H9 (cell line): ENCODE data around the gene MECP2. TPM values are rescaled to one million over a fixed set of nuclear protein-coding genes. Genes with fewer than 3 reads are reported as not detected.

Experiments
- DNase-seq: peaks from one replicate; pipeline ENCODE4 v3.0.0-alpha.2; 2017
- H2AFZ ChIP-seq: one replicate; pipeline ENCODE4 v1.6.1; 2013; ENCODE audit warnings: mild to moderate bottlenecking, low read length, control low read depth, moderate library complexity
- H2AK5ac ChIP-seq: 2 replicates; pipeline ENCODE4 v1.6.1; 2013; ENCODE audit warnings: low read length, control low read depth, mixed read lengths; ENCODE audit not compliant: insufficient read length
- H2BK120ac ChIP-seq: one replicate; pipeline ENCODE4 v1.6.1; 2013; ENCODE audit warnings: low read depth, mild to moderate bottlenecking, low read length, control low read depth, inconsistent platforms; ENCODE audit not compliant: poor library complexity, severe bottlenecking
- H2BK12ac ChIP-seq: 2 replicates; pipeline ENCODE4 v1.6.1; 2013; ENCODE audit warnings: low read length, control low read depth, mixed read lengths, low read depth; ENCODE audit not compliant: insufficient read length
- H2BK15ac ChIP-seq: 2 replicates; pipeline ENCODE4 v1.6.1; 2013; ENCODE audit warnings: low read depth, low read length, control low read depth
- H2BK20ac ChIP-seq: one replicate; pipeline ENCODE4 v1.6.1; 2013; ENCODE audit warnings: low read depth, mild to moderate bottlenecking, low read length, control low read depth, inconsistent platforms; ENCODE audit not compliant: poor library complexity, severe bottlenecking
- H2BK5ac ChIP-seq: 2 replicates; pipeline ENCODE4 v1.6.1; 2013; ENCODE audit warnings: low read length, control low read depth, mixed read lengths; ENCODE audit not compliant: insufficient read length
- H3K14ac ChIP-seq: 2 replicates; pipeline ENCODE4 v1.6.1; 2013; ENCODE audit warnings: low read length, control low read depth; ENCODE audit not compliant: insufficient read depth
- H3K18ac ChIP-seq: 2 replicates; pipeline ENCODE4 v1.6.1; 2013; ENCODE audit warnings: low read depth, mild to moderate bottlenecking, mixed read lengths, low read length, control low read depth; ENCODE audit not compliant: insufficient read length
- H3K23ac ChIP-seq: 2 replicates; pipeline ENCODE4 v1.6.1; 2013; ENCODE audit warnings: low read length, control low read depth, mixed read lengths, low read depth; ENCODE audit not compliant: insufficient read length
- H3K23me2 ChIP-seq: 2 replicates; pipeline ENCODE4 v1.6.1; 2013; ENCODE audit warnings: low read depth, mild to moderate bottlenecking, mixed read lengths, low read length, control low read depth; ENCODE audit not compliant: insufficient read length, poor library complexity, severe bottlenecking
- H3K27ac ChIP-seq: 2 replicates; pipeline ENCODE4 v1.5.1; 2013; ENCODE audit warnings: low read length, control low read depth, mixed read lengths, low read depth; ENCODE audit not compliant: insufficient read length
- H3K27me3 ChIP-seq: 2 replicates; pipeline ENCODE4 v1.6.1; 2013; ENCODE audit warnings: low read length, control low read depth, inconsistent platforms; ENCODE audit not compliant: insufficient read depth
- H3K4ac ChIP-seq: 2 replicates; pipeline ENCODE4 v1.6.1; 2013; ENCODE audit warnings: low read depth, mild to moderate bottlenecking, control low read depth, inconsistent platforms, low read length, moderate library complexity
- H3K4me1 ChIP-seq: 2 replicates; pipeline ENCODE4 v1.6.1; 2013; ENCODE audit warnings: low read length, control low read depth, inconsistent platforms; ENCODE audit not compliant: insufficient read depth
- H3K4me2 ChIP-seq: 2 replicates; pipeline ENCODE4 v1.6.1; 2013; ENCODE audit warnings: low read length, control low read depth, mixed read lengths; ENCODE audit not compliant: insufficient read length, insufficient read depth
- H3K56ac ChIP-seq: 2 replicates; pipeline ENCODE4 v1.6.1; 2013; ENCODE audit warnings: low read depth, mild to moderate bottlenecking, mixed read lengths, low read length, control low read depth; ENCODE audit not compliant: insufficient read length
- H3K79me1 ChIP-seq: 2 replicates; pipeline ENCODE4 v1.6.1; 2013; ENCODE audit warnings: low read depth, mild to moderate bottlenecking, moderate library complexity, low read length, control low read depth, inconsistent platforms; ENCODE audit not compliant: insufficient read depth, poor library complexity, severe bottlenecking
- H3K79me2 ChIP-seq: 2 replicates; pipeline ENCODE4 v1.6.1; 2013; ENCODE audit warnings: low read length, control low read depth, inconsistent platforms; ENCODE audit not compliant: insufficient read depth
- H3K9ac ChIP-seq: 2 replicates; pipeline ENCODE4 v1.6.1; 2013; ENCODE audit warnings: low read length, control low read depth, mixed read lengths; ENCODE audit not compliant: insufficient read length; ENCODE audit errors: extremely low read depth
- H3K9me3 ChIP-seq: one replicate; pipeline ENCODE4 v1.6.1; 2013; ENCODE audit warnings: low read depth, low read length, inconsistent platforms; ENCODE audit not compliant: control insufficient read depth
- H3T11ph ChIP-seq: one replicate; pipeline ENCODE4 v1.6.1; 2013; ENCODE audit warnings: mild to moderate bottlenecking, low read length, control low read depth, inconsistent platforms
- H4K20me1 ChIP-seq: one replicate; pipeline ENCODE4 v1.6.1; 2013; ENCODE audit not compliant: control insufficient read depth, insufficient read length, insufficient read depth
- H4K5ac ChIP-seq: 2 replicates; pipeline ENCODE4 v1.6.1; 2013; ENCODE audit warnings: low read depth, mild to moderate bottlenecking, mixed read lengths, low read length, control low read depth; ENCODE audit not compliant: insufficient read length
- H4K8ac ChIP-seq: replicated peaks from 2 replicates; pipeline ENCODE4 v1.6.1; 2013; ENCODE audit warnings: low read length, control low read depth, mixed read lengths, low read depth; ENCODE audit not compliant: insufficient read length
- H4K91ac ChIP-seq: 2 replicates; pipeline ENCODE4 v1.6.1; 2013; ENCODE audit warnings: low read depth, mild to moderate bottlenecking, moderate library complexity, mixed read lengths, low read length, control low read depth; ENCODE audit not compliant: insufficient read length
- H3K27ac Mint-ChIP-seq, 3 experiments: 2 replicates in 2 of 3; 3 replicates in 1 of 3; pipeline ENCODE4 v1.8.0; 2020 to 2021; ENCODE audit warnings: mixed read lengths in 3 of 3, mild to moderate bottlenecking in 1 of 3, moderate library complexity in 1 of 3
- H3K27me3 Mint-ChIP-seq: 2 replicates; pipeline ENCODE4 v1.8.0; 2021; ENCODE audit warnings: low read depth, mild to moderate bottlenecking, moderate library complexity, mixed read lengths
- H3K36me3 Mint-ChIP-seq, 3 experiments: 2 replicates in 2 of 3; 3 replicates in 1 of 3; pipeline ENCODE4 v1.8.0; 2020 to 2021; ENCODE audit warnings: low read depth in 3 of 3, mixed read lengths in 3 of 3; ENCODE audit not compliant: insufficient read depth in 1 of 3
- H3K4me1 Mint-ChIP-seq, 2 experiments: 2 replicates each; pipeline ENCODE4 v1.8.0; 2020; ENCODE audit warnings: mixed read lengths in 2 of 2
- H3K4me3 Mint-ChIP-seq, 2 experiments: 2 replicates in 1 of 2; 3 replicates in 1 of 2; pipeline ENCODE4 v1.8.0; 2020 to 2021; ENCODE audit warnings: mild to moderate bottlenecking in 2 of 2, mixed read lengths in 2 of 2, moderate library complexity in 1 of 2
- H3K9me3 Mint-ChIP-seq, 2 experiments: 2 replicates in 1 of 2; 3 replicates in 1 of 2; pipeline ENCODE4 v1.8.0; 2020; ENCODE audit warnings: mild to moderate bottlenecking in 2 of 2, mixed read lengths in 2 of 2, moderate library complexity in 1 of 2
- CTCF ChIP-seq: fragments of 200-600 bp; sonication (generic); conservative IDR thresholded peaks from 3 replicates; pipeline ENCODE4 v1.8.0; 2021; ENCODE audit warnings: antibody characterized with exemption, mild to moderate bottlenecking
- WGBS: extraction: QIAGEN DNeasy Blood & Tissue Kit; methylation state at CpG from one replicate; pipeline ENCODE4 v1.1.7; 2013; ENCODE audit warnings: missing lambda C conversion rate, low lambda C conversion rate, mixed read lengths; ENCODE audit not compliant: insufficient read length; ENCODE audit errors: extremely low coverage; 5-methylcytosine and 5-hydroxymethylcytosine counted together
- total RNA-seq: library from RNA; stranded (reverse); gene quantifications from 2 replicates; pipeline ENCODE4 v1.2.1, GENCODE V29; 2021

MECP2 gene
- total RNA-seq, 1 experiment from 2014 or later = 32.2 TPM

DNA sequence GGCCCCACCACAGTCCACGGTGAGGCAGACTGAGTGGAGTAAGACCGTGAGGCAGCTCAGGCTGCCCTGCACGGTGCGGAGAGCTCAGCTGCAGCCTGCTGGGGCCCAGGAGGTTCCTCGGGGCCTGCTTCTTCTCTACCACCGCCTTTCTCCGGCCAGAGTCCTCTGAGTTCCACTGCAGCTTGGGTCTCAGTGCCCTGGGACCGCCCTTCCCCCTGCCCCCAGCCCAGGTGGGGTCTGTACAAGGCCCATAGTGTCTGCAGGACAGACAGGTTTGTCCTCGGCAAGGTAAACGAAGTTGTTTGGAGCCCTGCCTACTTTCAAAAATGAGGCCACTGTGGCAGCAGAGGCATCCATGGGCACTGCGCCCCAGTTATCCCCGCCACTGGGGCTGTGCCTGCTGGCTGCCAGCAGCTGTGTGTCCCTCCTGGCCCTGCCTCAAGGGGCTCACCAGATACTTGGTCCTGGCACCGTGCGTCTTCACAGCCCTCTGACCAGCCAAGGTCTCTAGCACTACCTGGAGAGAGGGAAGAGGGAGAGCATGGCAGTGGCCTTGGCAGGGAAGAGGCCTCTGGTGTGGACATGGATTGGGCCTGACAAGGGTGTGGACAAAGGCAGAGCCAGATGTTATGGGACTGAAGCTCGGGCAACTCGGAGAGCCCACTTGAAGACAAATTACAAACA, 81.8 kb downstream of the MECP2 start:
- Mint-ChIP-seq H3K4me3 (peak overlapping the region in 1 of 2 experiments; percentile 53; a peak in 1 of 5 replicates), H3K9me3 (peaks cover 53 to 70% of the 10 kb centered on the region in 2 experiments), H3K4me1 (peaks cover 8 to 18% of the 10 kb centered on the region in 2 experiments), H3K27ac (peak overlapping the region in 1 of 3 experiments; percentile 61; a peak in 1 of 7 replicates), H3K27me3 (no peaks in the 10 kb centered on the region), H3K36me3 (peaks cover 6 to 60% (median 16%) of the 10 kb centered on the region in 3 experiments)
- Histone ChIP-seq H2BK5ac (no peak overlapping the region), H3K23me2 (peaks cover 9% of the 10 kb centered on the region), H3K27me3 (no peaks in the 10 kb centered on the region), H4K91ac (no peak overlapping the region), H3K27ac (no peak overlapping the region), H2BK12ac (no peak overlapping the region), H3K56ac (no peak overlapping the region), H3K14ac (no peak overlapping the region), H2AFZ (no peak overlapping the region), H4K5ac (no peak overlapping the region), H3K4ac (no peak overlapping the region), H3K79me1 (no peaks in the 10 kb centered on the region), H3K9me3 (no peaks in the 10 kb centered on the region), H4K8ac (no peak overlapping the region), H2BK120ac (no peak overlapping the region), H4K20me1 (peaks cover 5% of the 10 kb centered on the region), H3K4me2 (no peak overlapping the region), H2AK5ac (no peak overlapping the region), H3K79me2 (no peaks in the 10 kb centered on the region), H3T11ph (no peak overlapping the region), H3K18ac (no peak overlapping the region), H2BK15ac (no peak overlapping the region), H2BK20ac (no peak overlapping the region), H3K4me1 (no peaks in the 10 kb centered on the region), H3K9ac (no peak overlapping the region), H3K23ac (no peak overlapping the region)
- WGBS = no CpG with 5 or more reads among the region's 16 CpGs
- TF ChIP-seq CTCF = no peak
- no peak for DNase-seq
